ENCODE data around the gene AOC2.

GRCh38 chr17:42873315-42873714, 28.9 kb downstream of the AOC2 start:
- TF ChIP-seq CTCF (IDR thresholded peaks at IDR 0.05) = no peak
- no peak for TF ChIP-seq POLR2A (IDR thresholded peaks at IDR 0.05)
- no peak for TF ChIP-seq EP300 (IDR thresholded peaks at IDR 0.05; ENCODE audit: low read depth)
